Neural cell (in vitro differentiated cells): ENCODE results near the gene SHLD2.

Experiments
- CTCF ChIP-seq: fragments of 450-650 bp; IDR thresholded peaks from 2 replicates; pipeline ENCODE4 v1.5.1; 2014; ENCODE audit warnings: antibody characterized with exemption, mild to moderate bottlenecking, moderate library complexity; ENCODE audit not compliant: poor library complexity, severe bottlenecking
- EP300 ChIP-seq: fragments of 450-650 bp; conservative IDR thresholded peaks from 2 replicates; pipeline ENCODE4 v1.6.1; 2014; ENCODE audit warnings: antibody characterized with exemption, mild to moderate bottlenecking, moderate library complexity; ENCODE audit not compliant: poor library complexity, severe bottlenecking
- EZH2 ChIP-seq: fragments of 200-600, 300-800 bp; shearing (Covaris generic), sonication (generic); IDR thresholded peaks from 2 replicates; pipeline ENCODE4 v1.6.1; 2014; ENCODE audit warnings: antibody characterized with exemption, low read length, borderline replicate concordance, mild to moderate bottlenecking; ENCODE audit not compliant: insufficient read depth, poor library complexity, severe bottlenecking
- MXI1 ChIP-seq: fragments of 450-650 bp; conservative IDR thresholded peaks from 2 replicates; pipeline ENCODE4 v1.6.1; 2014; ENCODE audit warnings: antibody characterized with exemption, mild to moderate bottlenecking; ENCODE audit not compliant: poor library complexity, severe bottlenecking
- POLR2AphosphoS5 ChIP-seq: IDR thresholded peaks from 2 replicates; pipeline ENCODE4 v1.6.1; 2012
- RAD21 ChIP-seq: fragments of 450-650 bp; conservative IDR thresholded peaks from 2 replicates; pipeline ENCODE4 v1.6.1; 2014; ENCODE audit warnings: antibody characterized with exemption, mild to moderate bottlenecking, moderate library complexity
- TAF1 ChIP-seq: IDR thresholded peaks from 2 replicates; pipeline ENCODE4 v1.6.1; 2012; ENCODE audit warnings: low read depth

- TF ChIP-seq CTCF = no peak
- TF ChIP-seq POLR2AphosphoS5 = no peak
- no peak for TF ChIP-seq RAD21
- TF ChIP-seq EP300 = no peak
- TF ChIP-seq MXI1 = no peak
- TF ChIP-seq EZH2 = no peak
- TF ChIP-seq TAF1 = no peak
Observed at GRCh38 chr10:87090779-87091178, 4.2 kb upstream of the SHLD2 start.
